ENCODE measurements around the gene PRKN. TPM values are rescaled to one million over a fixed set of nuclear protein-coding genes. Genes with fewer than 3 reads are reported as not detected.

The PRKN gene
- total RNA-seq, 1 experiment from 2014 or later: not detected

GRCh38 chr6:162245830-162246420 is 481.6 kb downstream of the PRKN start:
- no peak for DNase-seq
- H3K4me1 ChIP-seq (replicated peaks; ENCODE audit: insufficient read depth): no peaks in the 10 kb centered on the region
- H3K27me3 ChIP-seq (ENCODE audit: insufficient read depth, low read depth): no peaks in the 10 kb centered on the region
- no peaks in the 10 kb centered on the region for H3K9me3 ChIP-seq (ENCODE audit: insufficient read depth, low read depth)
- TF ChIP-seq CTCF (conservative IDR thresholded peaks at IDR 0.05) (no peak), EZH2 (IDR thresholded peaks at IDR 0.05; ENCODE audit: low read depth) (no peak)
- H3K27ac ChIP-seq: no peak overlapping the region
- no peak overlapping the region for H3K4me3 ChIP-seq
- no peaks in the 10 kb centered on the region for H4K20me1 ChIP-seq (ENCODE audit: insufficient read depth)
- POLR2A ChIA-PET (ENCODE audit: unreplicated experiment): no interaction called here
- no peaks in the 10 kb centered on the region for H3K36me3 ChIP-seq (ENCODE audit: low read depth)
- no peak overlapping the region for H2AFZ ChIP-seq
- H3K4me2 ChIP-seq: no peak overlapping the region
- H3K9me2 ChIP-seq (ENCODE audit: insufficient read depth): no peaks in the 10 kb centered on the region
- no TSS peak for BruUV-seq (replicated peaks)
- H3K79me2 ChIP-seq (ENCODE audit: low read depth): no peaks in the 10 kb centered on the region
- CTCF ChIA-PET: no interaction called here
- intact Hi-C loops (cut with micrococcal nuclease; ENCODE audit: unreplicated experiment): no loop called here
- H3F3A ChIP-seq (ENCODE audit: insufficient read depth, low read depth): no peaks in the 10 kb centered on the region

- no TSS peak for BruUV-seq (replicated peaks)
- Histone ChIP-seq H3K4me3 (no peak overlapping the region), H3K9me3 (ENCODE audit: insufficient read depth, low read depth) (no peaks in the 10 kb centered on the region), H3K4me1 (replicated peaks; ENCODE audit: insufficient read depth) (no peaks in the 10 kb centered on the region), H2AFZ (no peak overlapping the region), H3K9me2 (ENCODE audit: insufficient read depth) (no peaks in the 10 kb centered on the region), H3K36me3 (ENCODE audit: low read depth) (no peaks in the 10 kb centered on the region), H3K27me3 (ENCODE audit: insufficient read depth, low read depth) (peaks cover 8% of the 10 kb centered on the region; the same call in 1 of the 2 replicates), H3K27ac (no peak overlapping the region), H3K4me2 (no peak overlapping the region), H3K79me2 (ENCODE audit: low read depth) (no peaks in the 10 kb centered on the region), H4K20me1 (ENCODE audit: insufficient read depth) (no peaks in the 10 kb centered on the region), H3F3A (ENCODE audit: insufficient read depth, low read depth) (no peaks in the 10 kb centered on the region)
- no peak for DNase-seq
- ChIA-PET CTCF (no interaction called here), POLR2A (ENCODE audit: unreplicated experiment) (no interaction called here)
- TF ChIP-seq CTCF (conservative IDR thresholded peaks at IDR 0.05) (no peak), EZH2 (IDR thresholded peaks at IDR 0.05; ENCODE audit: low read depth) (no peak)
- intact Hi-C loops (cut with micrococcal nuclease; ENCODE audit: unreplicated experiment): no loop called here
These were observed 483.5 kb downstream of the PRKN start for GRCh38 chr6:162244031-162244430.

DNA sequence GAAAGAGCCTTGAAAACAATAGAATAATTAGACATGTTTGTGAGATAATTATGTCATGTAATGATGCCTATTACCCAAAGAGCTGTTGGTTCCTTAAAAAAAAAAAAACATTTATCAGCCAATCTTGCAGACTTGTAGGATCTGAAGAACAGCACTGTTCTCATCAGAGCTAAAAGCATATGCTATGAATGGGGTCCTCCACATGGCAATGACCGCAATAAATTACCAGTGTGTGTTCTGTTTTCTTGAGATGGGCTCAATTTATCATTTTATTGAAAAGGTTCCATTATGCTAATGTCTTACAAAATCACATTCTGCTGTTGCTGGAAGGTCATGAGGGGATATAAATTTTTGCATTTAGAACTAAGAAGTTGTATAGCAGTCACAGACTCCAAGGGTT is 484.7 kb downstream of the PRKN start:
- H3K4me1 ChIP-seq (replicated peaks; ENCODE audit: insufficient read depth): no peaks in the 10 kb centered on the region
- no peaks in the 10 kb centered on the region for H3K9me2 ChIP-seq (ENCODE audit: insufficient read depth)
- intact Hi-C loops (cut with micrococcal nuclease; ENCODE audit: unreplicated experiment): no loop called here
- no peaks in the 10 kb centered on the region for H4K20me1 ChIP-seq (ENCODE audit: insufficient read depth)
- H2AFZ ChIP-seq: no peak overlapping the region
- H3K79me2 ChIP-seq (ENCODE audit: low read depth): no peaks in the 10 kb centered on the region
- BruUV-seq (replicated peaks): no TSS peak
- no peak for DNase-seq
- no peaks in the 10 kb centered on the region for H3K9me3 ChIP-seq (ENCODE audit: insufficient read depth, low read depth)
- no peaks in the 10 kb centered on the region for H3K36me3 ChIP-seq (ENCODE audit: low read depth)
- no peak overlapping the region for H3K4me3 ChIP-seq
- H3K4me2 ChIP-seq: no peak overlapping the region
- POLR2A ChIA-PET (ENCODE audit: unreplicated experiment): no interaction called here
- CTCF ChIA-PET: no interaction called here
- TF ChIP-seq CTCF (conservative IDR thresholded peaks at IDR 0.05): no peak
- no peak overlapping the region for H3K27ac ChIP-seq
- no peaks in the 10 kb centered on the region for H3F3A ChIP-seq (ENCODE audit: insufficient read depth, low read depth)
- peaks cover 8% of the 10 kb centered on the region; the same call in 1 of the 2 replicates for H3K27me3 ChIP-seq (ENCODE audit: insufficient read depth, low read depth)
